Measurements from ENCODE around the gene DPYD. TPM values are rescaled to one million over a fixed set of nuclear protein-coding genes. Genes with fewer than 3 reads are reported as not detected.

DPYD gene
- total RNA-seq, 1 donor from 2014 or later: 12.6 TPM

DNA sequence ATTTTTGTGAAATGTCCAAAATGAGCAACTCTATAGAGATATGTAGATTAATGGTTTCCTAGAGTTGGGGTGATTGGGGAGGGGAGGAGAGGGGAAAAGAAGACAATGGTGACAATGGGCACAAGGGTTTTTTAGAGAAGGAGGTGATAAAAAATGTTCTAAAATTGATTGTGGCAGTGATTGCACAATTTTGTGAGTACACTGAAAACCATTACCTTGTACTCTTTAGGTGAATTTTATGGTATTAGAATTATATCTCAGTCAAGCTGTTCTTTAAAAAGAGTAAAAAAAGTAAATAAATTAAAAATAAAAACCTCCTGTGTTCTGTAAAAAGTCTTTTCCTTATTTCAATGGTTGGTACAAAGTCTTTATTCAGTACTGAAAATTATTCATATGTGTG, 869.0 kb downstream of the DPYD start:
- no peak for DNase-seq (ENCODE audit: low read depth in 2 of 2)

GRCh38 chr1:97050506-97050905, 870.3 kb downstream of the DPYD start:
- DNase-seq (ENCODE audit: low read depth in 2 of 2): peak; percentile 16 to 64

GRCh38 chr1:97047421-97047793, 873.4 kb downstream of the DPYD start:
- DNase-seq (ENCODE audit: low read depth in 2 of 2): no peak

DNA sequence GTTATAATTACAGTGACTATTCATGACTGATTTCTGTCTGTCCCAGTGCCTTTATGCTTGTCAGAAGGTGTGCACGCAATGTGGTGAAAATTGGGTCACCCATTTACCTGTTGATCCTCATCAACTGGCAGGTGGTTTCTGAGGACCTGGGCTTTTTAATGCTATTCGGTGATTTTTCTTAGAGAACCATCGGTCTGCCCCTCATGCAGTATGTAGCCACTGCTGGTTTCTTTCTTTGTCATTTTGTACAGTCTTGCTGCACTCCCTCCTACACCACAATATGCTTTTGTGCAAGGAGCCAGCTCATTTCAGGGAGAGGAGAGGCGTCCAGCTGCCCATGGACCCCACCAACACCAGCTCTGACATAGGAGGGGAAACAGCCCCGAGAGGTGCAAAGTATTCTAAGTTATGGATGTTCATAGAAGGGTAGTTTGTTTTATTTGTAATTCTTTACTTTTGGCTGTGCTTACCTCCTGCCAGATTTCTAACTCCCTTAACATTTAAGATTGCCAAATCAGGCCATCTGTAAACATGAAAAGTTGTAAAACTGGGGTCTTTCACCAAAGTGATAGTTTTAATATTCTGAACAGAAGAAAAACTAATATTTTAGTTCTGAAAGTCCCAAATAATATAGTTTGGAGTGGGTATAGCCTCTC, 873.9 kb downstream of the DPYD start:
- no peak for DNase-seq (ENCODE audit: low read depth in 2 of 2)

GRCh38 chr1:97044159-97044760, 876.6 kb downstream of the DPYD start:
- no peak for DNase-seq (ENCODE audit: low read depth in 2 of 2)

- no peak for DNase-seq (ENCODE audit: low read depth in 2 of 2)
These were observed 878.3 kb downstream of the DPYD start for GRCh38 chr1:97042551-97042950.

GRCh38 chr1:97041026-97041425, 879.8 kb downstream of the DPYD start:
- peak in 1 of 2 donors; percentile 17 for DNase-seq (ENCODE audit: low read depth in 2 of 2)

DNA sequence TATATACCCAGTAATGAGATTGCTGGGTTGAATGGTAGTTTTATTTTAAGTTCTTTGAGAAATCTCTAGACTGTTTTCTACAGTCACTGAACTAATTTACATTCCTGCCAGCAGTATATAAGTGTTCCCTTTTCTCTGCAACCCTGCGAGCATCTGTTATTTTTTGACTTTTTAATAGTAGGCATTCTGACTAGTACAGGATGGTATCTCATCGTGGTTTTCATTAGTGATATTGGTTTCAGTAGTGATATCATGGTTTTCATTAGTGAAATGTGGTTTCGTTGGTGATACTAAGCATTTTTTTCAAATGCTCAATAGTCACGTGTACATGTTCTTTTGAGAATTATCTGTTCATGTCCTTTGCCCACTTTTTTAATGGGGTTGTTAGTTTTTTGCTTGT, 882.4 kb downstream of the DPYD start:
- DNase-seq (ENCODE audit: low read depth in 2 of 2): no peak

GRCh38 chr1:97034651-97035050, 886.2 kb downstream of the DPYD start:
- DNase-seq (ENCODE audit: low read depth in 2 of 2): no peak

DNA sequence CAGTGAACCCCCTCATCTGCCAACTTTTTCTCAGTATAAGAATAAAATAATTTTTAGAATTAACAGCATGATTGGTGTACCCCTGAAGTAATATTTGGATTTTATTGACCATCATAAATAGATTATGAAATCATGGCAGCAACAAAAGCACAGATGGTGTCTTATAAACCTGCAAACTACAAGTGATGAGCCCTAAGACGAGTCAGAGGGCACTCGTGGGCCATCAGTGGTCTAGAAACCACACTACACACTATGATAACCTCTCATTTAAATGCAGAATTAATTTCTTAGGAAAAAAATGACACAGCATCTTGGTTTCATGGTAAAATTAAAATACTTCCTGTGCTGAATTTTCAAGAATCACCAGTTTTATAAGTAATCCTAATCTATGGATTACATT, 886.9 kb downstream of the DPYD start:
- no peak for DNase-seq (ENCODE audit: low read depth in 2 of 2)
